Heart left ventricle (tissue), 16 donors: ENCODE results near the gene GLRA1. TPM values are rescaled to one million over a fixed set of nuclear protein-coding genes. Genes with fewer than 3 reads are reported as not detected.

ENCODE experiments used
- ATAC-seq, 4 donors: fragments of 200-7000 bp; cut with Tn5 transposase; one replicate each; pipeline ENCODE4 v1.9.1; 2020 to 2022; ENCODE audit warnings: moderate library complexity in 4 of 4, mild to moderate bottlenecking in 3 of 4, moderate number of reproducible peaks in 1 of 4
- DNase-seq, 5 donors: peaks; one replicate each; pipeline ENCODE4 v3.0.0-alpha.2; 2020
- H3K27ac ChIP-seq, 12 donors: fragments of 200-600 bp; sonication (generic) in 4 of 12; one replicate each; pipeline versions ENCODE4 v1.5.0 to v1.8.0; 2016 to 2022; ENCODE audit warnings: mild to moderate bottlenecking in 2 of 12
- H3K27me3 ChIP-seq, 9 donors: fragments of 200-600 bp; sonication (generic) in 2 of 9; one replicate each; pipeline versions ENCODE4 v1.5.1 to v1.8.0; 2016 to 2022; ENCODE audit warnings: mild to moderate bottlenecking in 3 of 9
- H3K36me3 ChIP-seq, 9 donors: fragments of 200-600 bp; sonication (generic) in 2 of 9; one replicate each; pipeline versions ENCODE4 v1.5.0 to v1.8.0; 2018 to 2022; ENCODE audit warnings: mild to moderate bottlenecking in 2 of 9
- H3K4me1 ChIP-seq, 12 donors: fragments of 200-600 bp; sonication (generic) in 4 of 12; one replicate each; pipeline versions ENCODE4 v1.5.0 to v1.8.0; 2016 to 2022; ENCODE audit warnings: mild to moderate bottlenecking in 3 of 12
- H3K4me3 ChIP-seq, 12 donors: fragments of 200-600 bp; sonication (generic) in 4 of 12; one replicate each; pipeline versions ENCODE4 v1.5.0 to v1.8.0; 2017 to 2022; ENCODE audit warnings: mild to moderate bottlenecking in 9 of 12, moderate library complexity in 4 of 12
- H3K9me3 ChIP-seq, 12 donors: fragments of 200-600 bp; sonication (generic) in 4 of 12; one replicate each; pipeline versions ENCODE4 v1.5.0 to v1.8.0; 2016 to 2022; ENCODE audit warnings: mild to moderate bottlenecking in 1 of 12
- POLR2A ChIP-seq, 2 donors: fragments of 450-650 bp; IDR thresholded peaks; one replicate each; pipeline ENCODE4 v1.6.1; 2017; ENCODE audit warnings: antibody characterized with exemption in 2 of 2, mild to moderate bottlenecking in 2 of 2, moderate library complexity in 2 of 2
- WGBS, 4 donors: extraction: QIAGEN DNeasy Blood & Tissue Kit in 2 of 4; methylation state at CpG; one replicate each; pipeline versions ENCODE4 v1.1.5 to v1.1.7; 2013 to 2018; 5-methylcytosine and 5-hydroxymethylcytosine counted together
- intact Hi-C, 10 donors: fragments of 100-400 bp; cut with DNase I; formaldehyde crosslinking; loops; one replicate each; pipeline versions ENCODE4 v1.11.1 to v1.14.2; 2022
- polyA plus RNA-seq, 2 donors: library from polyadenylated mRNA; stranded (reverse); fragments of 200-250 nt; gene quantifications; one replicate each; pipeline ENCODE4 v1.2.3, GENCODE V29; 2013
- total RNA-seq, 9 donors: library from RNA; depleted of rRNA in 2 of 9; stranded (reverse); fragments of >200 nt in 2 of 9; fragmentation: NEBNext Ultra II Directional in 3 of 9; extraction: Animal tissue kit (Norgen Biotek cat#: 25700) in 3 of 9; gene quantifications; one replicate each; pipeline versions ENCODE4 v1.1.0 to v1.2.4, GENCODE V29; 2016 to 2023
- TF ChIP-seq, protein P1 (sequence below), 12 donors: fragments of 200-600 bp; sonication (generic) in 4 of 12; IDR thresholded peaks; one replicate each; pipeline versions ENCODE4 v1.5.0 to v1.8.0; 2018 to 2022; ENCODE audit warnings: antibody characterized with exemption in 12 of 12, mild to moderate bottlenecking in 5 of 12
- donor health status: ischemic (EF 13 %, LVEDD 7.1; RV severe dilation, severe dysfunction).
- donor health status: healthy with polysubstance abuse.
- donor health status: DM: no; HTN: yes; CAD: no.
- donor health status: DM: no; HTN: no; CAD: no.
- donor health status: ischemic (EF 25% LVEDD 6.9; RV normal size, moderate dysfunction).
- donor health status: ischemic (EF 25% LVEDD 5.7; RV mildly dilated, moderate dysfunction).
- donor health status: healthy.
- donor health status: DM: yes; HTN: yes; CAD: no.
- donor health status: ischemic (EF 35%, LVEDD 5.7; RV mildly dilated, moderate dysfunction).
- donor health status: nonischemic (EF 11% LVEDD 7.7; RV severe dilation, severe dysfunction).
- donor health status: DM: yes; HTN: yes; CAD: no.
- donor health status: PGD.
- donor health status: ischemic (EF 29% LVEDD 5.4; RV normal size, mild dysfunction).
- donor health status: nonischemic (EF 23%, LVEDD 6.1; RV moderate dilation, normal function).

GLRA1 gene
- total and polyA plus RNA-seq, 11 donors: not detected

DNA sequence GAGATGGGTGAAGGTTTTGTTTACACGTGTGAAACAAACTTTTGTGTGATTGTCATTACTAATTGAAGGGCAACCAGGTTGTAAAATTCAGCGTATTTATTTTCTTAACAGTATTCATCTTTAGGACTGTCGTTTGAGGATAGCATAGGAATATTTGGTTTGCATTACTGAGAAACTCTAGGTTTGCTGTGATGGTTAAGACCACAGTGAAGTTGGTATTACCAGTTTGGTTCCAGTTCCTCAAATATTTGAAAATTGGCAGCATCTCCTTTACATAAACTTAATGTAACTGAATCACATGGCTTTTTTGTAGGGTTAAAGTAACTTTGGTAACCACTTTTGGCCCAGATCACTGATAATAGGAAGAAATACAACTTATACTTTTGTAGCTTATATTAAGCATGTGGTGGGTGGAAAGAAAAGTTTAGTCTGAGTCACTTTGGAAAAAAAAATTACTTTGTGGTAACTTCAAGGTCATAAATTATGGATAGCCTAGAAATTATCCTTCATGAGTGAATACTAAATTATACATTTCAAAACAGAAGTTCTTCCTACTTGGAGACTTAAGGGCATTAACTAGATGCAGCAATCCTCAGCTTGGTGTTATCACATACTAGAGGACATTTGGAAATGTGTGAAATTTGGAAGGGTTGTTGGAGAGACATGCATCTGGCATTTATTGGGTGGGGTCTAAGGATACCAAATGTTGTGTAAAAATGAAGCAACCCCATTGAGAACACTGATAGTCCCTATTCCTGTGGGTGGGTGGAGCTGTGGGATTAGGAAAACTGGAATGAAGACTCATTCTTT is 119.0 kb downstream of the GLRA1 start:
- DNase-seq (no peak), ATAC-seq (peak in 3 of 4 donors; percentile 57 to 85 (median 76))
- no peaks in the 10 kb centered on the region for H3K27me3 ChIP-seq
- H3K9me3 ChIP-seq: no peaks in the 10 kb centered on the region
- peaks cover 0 to 87% (median 76%) of the 10 kb centered on the region in 9 donors for H3K36me3 ChIP-seq
- H3K4me3 ChIP-seq: no peak overlapping the region
- 89 to 95% (median 94%) methylated on average over 3 of the region's 3 CpGs for WGBS, 4 donors
- peaks cover 0 to 35% (median 12%) of the 10 kb centered on the region in 12 donors for H3K4me1 ChIP-seq
- H3K27ac ChIP-seq: peak overlapping the region in 1 of 12 donors; percentile 4
- TF ChIP-seq, protein P1, sequence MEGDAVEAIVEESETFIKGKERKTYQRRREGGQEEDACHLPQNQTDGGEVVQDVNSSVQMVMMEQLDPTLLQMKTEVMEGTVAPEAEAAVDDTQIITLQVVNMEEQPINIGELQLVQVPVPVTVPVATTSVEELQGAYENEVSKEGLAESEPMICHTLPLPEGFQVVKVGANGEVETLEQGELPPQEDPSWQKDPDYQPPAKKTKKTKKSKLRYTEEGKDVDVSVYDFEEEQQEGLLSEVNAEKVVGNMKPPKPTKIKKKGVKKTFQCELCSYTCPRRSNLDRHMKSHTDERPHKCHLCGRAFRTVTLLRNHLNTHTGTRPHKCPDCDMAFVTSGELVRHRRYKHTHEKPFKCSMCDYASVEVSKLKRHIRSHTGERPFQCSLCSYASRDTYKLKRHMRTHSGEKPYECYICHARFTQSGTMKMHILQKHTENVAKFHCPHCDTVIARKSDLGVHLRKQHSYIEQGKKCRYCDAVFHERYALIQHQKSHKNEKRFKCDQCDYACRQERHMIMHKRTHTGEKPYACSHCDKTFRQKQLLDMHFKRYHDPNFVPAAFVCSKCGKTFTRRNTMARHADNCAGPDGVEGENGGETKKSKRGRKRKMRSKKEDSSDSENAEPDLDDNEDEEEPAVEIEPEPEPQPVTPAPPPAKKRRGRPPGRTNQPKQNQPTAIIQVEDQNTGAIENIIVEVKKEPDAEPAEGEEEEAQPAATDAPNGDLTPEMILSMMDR (IDR thresholded peaks at IDR 0.05): no peak
- TF ChIP-seq POLR2A (IDR thresholded peaks at IDR 0.05): no peak
- intact Hi-C loops: no loop called here

DNA sequence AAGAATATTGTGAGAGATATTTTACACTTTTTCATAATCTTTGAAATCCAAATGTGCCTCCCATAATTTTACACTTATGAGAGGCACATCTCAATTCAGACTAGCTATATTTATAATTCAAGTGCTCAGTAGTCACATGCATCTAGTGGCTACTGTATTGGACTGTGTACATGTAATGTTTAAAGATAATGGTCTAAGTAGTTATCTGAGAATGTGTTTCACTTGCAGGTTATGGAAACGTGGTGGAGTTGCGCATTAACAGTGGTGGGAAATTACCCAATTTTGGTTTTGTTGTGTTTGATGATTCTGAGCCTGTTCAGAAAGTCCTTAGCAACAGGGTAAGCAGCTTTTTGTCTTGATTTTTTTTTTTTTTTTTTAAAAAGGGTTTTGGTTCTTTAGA is 124.1 kb downstream of the GLRA1 start:
- H3K27me3 ChIP-seq: no peaks in the 10 kb centered on the region
- ATAC-seq (peak in 1 of 4 donors; percentile 61), DNase-seq (no peak)
- WGBS, 4 donors: 40 to 62% (median 54%) methylated on average over 2 of the region's 2 CpGs
- peaks cover 0 to 100% (median 98%) of the 10 kb centered on the region in 9 donors for H3K36me3 ChIP-seq
- TF ChIP-seq POLR2A (IDR thresholded peaks at IDR 0.05): no peak
- TF ChIP-seq, protein P1 (IDR thresholded peaks at IDR 0.05): no peak
- H3K4me3 ChIP-seq: no peak overlapping the region
- no peak overlapping the region for H3K27ac ChIP-seq
- peaks cover 0 to 26% (median 4%) of the 10 kb centered on the region in 12 donors for H3K4me1 ChIP-seq
- intact Hi-C loops: no loop called here
- no peaks in the 10 kb centered on the region for H3K9me3 ChIP-seq

DNA sequence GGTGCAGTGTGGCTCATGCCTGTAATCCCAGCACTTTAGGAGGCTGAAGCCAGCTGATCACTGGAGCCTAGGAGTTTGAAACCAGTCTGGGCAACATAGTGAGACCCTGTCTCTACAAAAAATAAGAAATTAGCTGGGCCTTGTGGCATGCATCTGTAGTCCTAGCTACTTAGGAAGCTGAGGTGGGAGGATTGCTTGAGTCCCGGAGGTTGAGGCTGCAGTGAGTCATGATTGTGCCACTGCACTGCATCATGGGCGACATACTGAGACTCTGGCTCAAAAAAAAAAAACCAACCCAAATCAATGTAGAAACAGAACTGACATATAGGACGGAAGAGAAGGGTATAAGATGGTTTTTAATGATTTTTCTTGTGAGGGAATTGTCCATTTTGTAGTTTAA is 125.2 kb downstream of the GLRA1 start:
- TF ChIP-seq, protein P1 (IDR thresholded peaks at IDR 0.05): no peak
- no peak for TF ChIP-seq POLR2A (IDR thresholded peaks at IDR 0.05)
- ATAC-seq (no peak), DNase-seq (no peak)
- intact Hi-C loops: no loop called here
- Histone ChIP-seq H3K27me3 (no peaks in the 10 kb centered on the region), H3K4me1 (peaks cover 0 to 26% (median 0%) of the 10 kb centered on the region in 12 donors), H3K9me3 (no peaks in the 10 kb centered on the region), H3K36me3 (peaks cover 0 to 100% (median 98%) of the 10 kb centered on the region in 9 donors), H3K27ac (no peak overlapping the region), H3K4me3 (no peak overlapping the region)
- 89 to 94% (median 91%) methylated on average over 3 of the region's 3 CpGs for WGBS, 4 donors

DNA sequence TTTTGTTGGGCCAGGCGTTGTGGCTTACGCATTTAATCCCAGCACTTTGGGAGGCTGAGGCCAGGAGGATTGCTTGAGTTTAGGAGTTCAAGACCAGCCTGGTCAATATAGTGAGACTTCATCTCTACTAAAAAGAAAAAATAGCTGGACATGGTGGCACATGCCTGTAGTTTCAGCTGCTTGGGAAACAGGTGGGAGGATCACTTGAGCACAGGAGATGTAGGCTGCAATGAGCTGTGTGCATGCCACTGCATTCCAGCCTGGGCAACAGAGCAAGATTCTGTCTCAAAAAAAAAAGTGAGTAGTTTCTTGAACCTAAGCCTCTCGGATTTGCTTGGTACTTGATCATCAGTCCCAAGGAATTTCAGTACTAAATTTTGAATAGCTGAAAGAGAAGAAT is 126.0 kb downstream of the GLRA1 start:
- DNase-seq (no peak), ATAC-seq (no peak)
- peaks cover 0 to 100% (median 98%) of the 10 kb centered on the region in 9 donors for H3K36me3 ChIP-seq
- no peak overlapping the region for H3K27ac ChIP-seq
- no peaks in the 10 kb centered on the region for H3K27me3 ChIP-seq
- no peak overlapping the region for H3K4me3 ChIP-seq
- H3K9me3 ChIP-seq: no peaks in the 10 kb centered on the region
- peaks cover 0 to 26% (median 0%) of the 10 kb centered on the region in 12 donors for H3K4me1 ChIP-seq
- intact Hi-C loops: no loop called here
- no peak for TF ChIP-seq POLR2A (IDR thresholded peaks at IDR 0.05)
- TF ChIP-seq, protein P1 (IDR thresholded peaks at IDR 0.05): no peak
- WGBS, 4 donors: 94 to 99% (median 94%) methylated on average over 3 of the region's 3 CpGs
